ENCODE results near the gene CCDC66.
"Not testable (repeated sequence)": the region's sequence is repeated elsewhere in the genome, so short reads cannot be mapped to it uniquely, and the experiment has no call there.

Gene CCDC66

DNA sequence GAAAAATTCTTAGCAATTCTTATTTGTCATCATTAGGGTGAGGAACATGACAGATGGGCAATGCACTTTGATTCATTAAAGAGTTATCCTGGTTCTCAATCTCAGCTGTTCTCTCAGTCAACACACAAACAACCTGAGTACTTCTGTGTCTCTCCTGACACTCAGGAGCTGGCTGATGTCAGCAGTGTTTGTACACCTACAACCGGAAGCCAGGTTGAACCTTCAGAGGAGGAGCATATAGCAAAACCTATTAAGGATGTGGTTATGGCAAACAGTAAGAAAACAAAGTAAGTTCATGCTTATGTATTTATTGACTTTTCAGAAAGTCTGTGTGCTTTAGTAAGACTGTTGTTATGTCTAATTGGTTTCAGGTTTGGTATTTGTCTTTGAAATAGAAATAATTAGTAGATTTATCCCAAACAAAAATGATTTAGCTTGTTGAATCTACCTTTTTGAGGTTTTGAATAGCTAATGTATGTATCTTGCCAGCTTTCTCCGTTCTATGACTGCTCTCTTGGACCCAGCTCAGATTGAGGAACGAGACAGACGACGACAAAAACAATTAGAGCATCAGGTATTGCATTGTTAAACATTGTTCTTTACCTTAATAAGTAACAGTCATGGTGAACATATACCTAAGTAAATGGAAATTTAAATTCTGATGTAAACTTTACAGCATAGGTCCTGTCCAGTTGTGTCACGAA, 36.6 kb downstream of the CCDC66 start:
- no peak overlapping the region for H3K23ac ChIP-seq (ENCODE audit: low read length)
- no peak overlapping the region for H2AFZ ChIP-seq (ENCODE audit: insufficient read depth, low read length, poor library complexity)
- H2BK120ac ChIP-seq (ENCODE audit: insufficient read depth, low read length, poor library complexity): no peak overlapping the region
- H3K18ac ChIP-seq (ENCODE audit: low read length): no peak overlapping the region
- H3K4me2 ChIP-seq (ENCODE audit: low read length): no peak overlapping the region
- H4K12ac ChIP-seq (ENCODE audit: low read depth, low read length): no peak overlapping the region
- H3K27ac ChIP-seq (ENCODE audit: low read depth, low read length): no peak overlapping the region
- H3K27me3 ChIP-seq (ENCODE audit: insufficient read depth, low read length): no peaks in the 10 kb centered on the region
- H3K36me3 ChIP-seq (ENCODE audit: control insufficient read depth in 1 of 2, insufficient read depth in 2 of 2, low read length in 2 of 2): peaks cover 3 to 5% of the 10 kb centered on the region in 2 experiments
- WGBS (ENCODE audit: extremely low coverage, insufficient coverage, insufficient read length): no CpG with 5 or more reads among the region's 6 CpGs
- no peak overlapping the region for H4K91ac ChIP-seq (ENCODE audit: low read depth, low read length)
- H2BK5ac ChIP-seq (ENCODE audit: low read depth, low read length, poor library complexity): no peak overlapping the region
- peaks cover 7% of the 10 kb centered on the region for H3K79me1 ChIP-seq (ENCODE audit: low read length)
- no peak overlapping the region for H2AK5ac ChIP-seq (ENCODE audit: low read length)
- H3K4me1 ChIP-seq (ENCODE audit: control insufficient read depth in 1 of 2, insufficient read depth in 2 of 2, low read length in 2 of 2): peaks cover 8 to 9% of the 10 kb centered on the region in 2 experiments
- H3K4me3 ChIP-seq (ENCODE audit: low read depth, low read length): no peak overlapping the region
- peak overlapping the region; percentile 7 for H3K9ac ChIP-seq (ENCODE audit: low read length)
- no peak overlapping the region for H2BK12ac ChIP-seq (ENCODE audit: low read length)
- no peak overlapping the region for H3K14ac ChIP-seq (ENCODE audit: low read length)
- no peak overlapping the region for H4K8ac ChIP-seq (ENCODE audit: low read depth, low read length)
- no peak overlapping the region for H3K4ac ChIP-seq (ENCODE audit: low read depth, low read length)
- no peaks in the 10 kb centered on the region for H3K9me3 ChIP-seq (ENCODE audit: insufficient read depth, low read depth, low read length)
- DNase-seq: no peak
- no peaks in the 10 kb centered on the region for H3K79me2 ChIP-seq (ENCODE audit: control insufficient read depth, insufficient read depth, low read length, poor library complexity)

DNA sequence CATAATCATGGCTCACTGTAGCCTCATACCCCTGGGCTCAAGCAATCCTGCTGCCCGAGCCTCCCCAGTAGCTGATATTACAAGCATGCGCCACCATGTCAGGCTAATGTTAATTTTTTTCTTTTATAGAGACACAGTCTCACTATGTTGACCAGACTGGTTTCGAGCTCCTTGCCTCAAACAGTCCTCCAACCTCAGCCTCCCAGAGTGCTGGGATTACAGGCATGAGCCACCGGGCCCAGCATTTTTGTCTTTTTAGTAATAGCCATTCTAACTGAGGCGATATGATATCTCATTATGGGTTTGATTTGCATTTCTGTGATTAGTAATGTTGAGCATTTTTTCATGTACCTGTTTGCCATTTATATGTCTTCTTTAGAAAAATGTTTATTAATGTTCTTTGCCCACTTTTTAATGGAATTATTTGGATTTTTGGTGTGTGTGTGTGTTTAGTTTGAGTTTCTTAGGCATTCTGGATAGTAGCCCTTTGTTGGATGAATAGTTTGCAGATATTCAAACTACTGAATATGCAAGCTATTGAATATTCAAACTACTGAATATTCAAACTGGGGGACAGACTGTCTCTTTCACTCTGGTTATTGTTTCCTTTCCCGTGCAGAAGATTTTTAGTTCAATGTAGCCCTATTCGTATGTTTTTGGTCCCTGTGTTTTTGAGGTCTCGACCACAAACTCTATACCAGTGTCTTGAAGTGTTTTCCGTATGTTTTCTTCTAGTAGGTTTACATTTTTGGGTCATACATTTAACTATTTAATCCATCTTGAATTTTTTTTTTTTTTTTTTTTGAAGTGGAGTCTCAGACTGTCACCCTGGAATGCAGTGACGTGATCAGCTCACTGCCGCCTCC, 39.2 kb downstream of the CCDC66 start:
- Histone ChIP-seq H3K18ac (ENCODE audit: low read length) (no peak overlapping the region), H2AK5ac (ENCODE audit: low read length) (no peak overlapping the region), H3K79me2 (ENCODE audit: control insufficient read depth, insufficient read depth, low read length, poor library complexity) (no peaks in the 10 kb centered on the region), H4K8ac (ENCODE audit: low read depth, low read length) (no peak overlapping the region), H3K27me3 (ENCODE audit: insufficient read depth, low read length) (no peaks in the 10 kb centered on the region), H3K9me3 (ENCODE audit: insufficient read depth, low read depth, low read length) (no peaks in the 10 kb centered on the region), H3K4ac (ENCODE audit: low read depth, low read length) (no peak overlapping the region), H3K14ac (ENCODE audit: low read length) (no peak overlapping the region), H3K36me3 (ENCODE audit: control insufficient read depth in 1 of 2, insufficient read depth in 2 of 2, low read length in 2 of 2) (peaks cover 3 to 5% of the 10 kb centered on the region in 2 experiments), H3K9ac (ENCODE audit: low read length) (no peak overlapping the region), H3K4me2 (ENCODE audit: low read length) (no peak overlapping the region), H3K4me1 (ENCODE audit: control insufficient read depth in 1 of 2, insufficient read depth in 2 of 2, low read length in 2 of 2) (peaks cover 2 to 3% of the 10 kb centered on the region in 2 experiments), H2BK5ac (ENCODE audit: low read depth, low read length, poor library complexity) (no peak overlapping the region), H4K12ac (ENCODE audit: low read depth, low read length) (no peak overlapping the region), H3K27ac (ENCODE audit: low read depth, low read length) (no peak overlapping the region), H4K91ac (ENCODE audit: low read depth, low read length) (no peak overlapping the region), H3K4me3 (ENCODE audit: low read depth, low read length) (no peak overlapping the region), H3K79me1 (ENCODE audit: low read length) (no peaks in the 10 kb centered on the region), H3K23ac (ENCODE audit: low read length) (no peak overlapping the region), H2AFZ (ENCODE audit: insufficient read depth, low read length, poor library complexity) (no peak overlapping the region), H2BK120ac (ENCODE audit: insufficient read depth, low read length, poor library complexity) (no peak overlapping the region), H2BK12ac (ENCODE audit: low read length) (no peak overlapping the region)
- peak; percentile 76 to 83 for DNase-seq
- no CpG with 5 or more reads among the region's 11 CpGs for WGBS (ENCODE audit: extremely low coverage, insufficient coverage, insufficient read length)

DNA sequence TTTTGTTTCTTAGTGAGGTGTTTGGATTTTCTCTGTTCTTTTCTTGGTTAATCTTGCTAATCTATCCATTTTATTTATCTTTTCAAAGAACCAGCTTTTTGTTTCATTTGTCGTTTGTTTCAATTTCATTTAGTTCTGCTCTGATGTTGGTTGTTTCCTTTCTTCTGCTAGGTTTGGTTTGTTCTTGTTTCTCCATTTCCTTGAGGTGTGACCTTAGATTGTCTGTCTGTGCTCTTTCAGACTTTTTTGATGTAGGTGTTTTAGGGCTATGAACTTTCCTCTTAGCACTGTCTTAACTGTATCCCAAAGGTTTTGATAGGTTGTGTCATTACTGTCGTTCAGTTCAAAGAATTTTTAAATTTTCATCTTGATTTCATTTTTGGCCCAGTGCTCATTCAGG, 51.5 kb downstream of the CCDC66 start:
- H3K23ac ChIP-seq (ENCODE audit: low read length); H2BK12ac ChIP-seq (ENCODE audit: low read length); H3K4me2 ChIP-seq (ENCODE audit: low read length); H4K12ac ChIP-seq (ENCODE audit: low read depth, low read length); H3K9ac ChIP-seq (ENCODE audit: low read length); H3K27ac ChIP-seq (ENCODE audit: low read depth, low read length); H4K91ac ChIP-seq (ENCODE audit: low read depth, low read length); H2AK5ac ChIP-seq (ENCODE audit: low read length); H2BK120ac ChIP-seq (ENCODE audit: insufficient read depth, low read length, poor library complexity); H3K14ac ChIP-seq (ENCODE audit: low read length); H3K79me2 ChIP-seq (ENCODE audit: control insufficient read depth, insufficient read depth, low read length, poor library complexity); DNase-seq; H3K4me1 ChIP-seq (ENCODE audit: control insufficient read depth in 1 of 2, insufficient read depth in 2 of 2, low read length in 2 of 2); H2AFZ ChIP-seq (ENCODE audit: insufficient read depth, low read length, poor library complexity); H4K8ac ChIP-seq (ENCODE audit: low read depth, low read length); H3K27me3 ChIP-seq (ENCODE audit: insufficient read depth, low read length); H3K79me1 ChIP-seq (ENCODE audit: low read length); H3K18ac ChIP-seq (ENCODE audit: low read length); H3K9me3 ChIP-seq (ENCODE audit: insufficient read depth, low read depth, low read length); H2BK5ac ChIP-seq (ENCODE audit: low read depth, low read length, poor library complexity); H3K4me3 ChIP-seq (ENCODE audit: low read depth, low read length); H3K4ac ChIP-seq (ENCODE audit: low read depth, low read length): not testable (repeated sequence)
- peaks cover 17 to 20% of the 10 kb centered on the region in 2 experiments for H3K36me3 ChIP-seq (ENCODE audit: control insufficient read depth in 1 of 2, insufficient read depth in 2 of 2, low read length in 2 of 2)
- no CpG with 5 or more reads among the region's 2 CpGs for WGBS (ENCODE audit: extremely low coverage, insufficient coverage, insufficient read length)

DNA sequence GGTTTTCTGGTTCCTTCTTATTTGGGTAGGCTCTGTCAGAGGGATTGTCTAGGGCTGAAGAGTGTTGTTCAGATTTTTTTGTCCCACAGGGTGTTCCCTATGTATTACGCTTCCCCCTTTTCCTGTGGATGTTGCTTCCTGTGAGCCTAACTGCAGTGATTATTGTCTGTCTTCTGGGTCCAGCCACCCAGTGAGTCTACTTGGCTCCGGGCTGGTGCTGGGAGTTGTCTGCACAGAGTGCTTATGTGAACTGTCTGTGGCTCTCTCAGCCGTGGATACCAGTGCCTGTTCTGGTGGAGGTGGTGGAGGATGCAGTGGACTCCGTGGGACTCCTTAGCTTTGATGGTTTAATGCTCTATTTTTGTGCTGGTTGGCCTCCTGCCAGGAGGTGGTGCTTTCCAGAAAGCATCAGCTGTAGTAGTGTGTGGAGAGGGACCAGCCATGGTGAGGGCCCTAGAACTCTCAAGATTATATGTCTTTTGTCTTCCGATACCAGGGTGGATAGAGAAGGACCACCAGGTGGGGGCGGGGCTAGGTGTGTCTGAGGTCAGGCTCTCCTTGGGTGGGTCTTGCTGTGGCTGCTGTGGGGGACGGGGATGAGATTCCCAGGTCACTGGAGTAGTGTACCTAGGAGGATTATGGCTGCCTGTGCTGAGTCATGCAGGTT, 53.8 kb downstream of the CCDC66 start:
- no peak overlapping the region for H2AFZ ChIP-seq (ENCODE audit: insufficient read depth, low read length, poor library complexity)
- H3K14ac ChIP-seq (ENCODE audit: low read length): no peak overlapping the region
- no peak overlapping the region for H3K27ac ChIP-seq (ENCODE audit: low read depth, low read length)
- no peak overlapping the region for H2BK12ac ChIP-seq (ENCODE audit: low read length)
- H2BK5ac ChIP-seq (ENCODE audit: low read depth, low read length, poor library complexity): no peak overlapping the region
- no peak overlapping the region for H2BK120ac ChIP-seq (ENCODE audit: insufficient read depth, low read length, poor library complexity)
- no peak overlapping the region for H3K23ac ChIP-seq (ENCODE audit: low read length)
- peaks cover 4% of the 10 kb centered on the region for H3K9me3 ChIP-seq (ENCODE audit: insufficient read depth, low read depth, low read length)
- H3K36me3 ChIP-seq (ENCODE audit: control insufficient read depth in 1 of 2, insufficient read depth in 2 of 2, low read length in 2 of 2): peaks cover 16 to 18% of the 10 kb centered on the region in 2 experiments
- no peak overlapping the region for H3K4me3 ChIP-seq (ENCODE audit: low read depth, low read length)
- H3K18ac ChIP-seq (ENCODE audit: low read length): no peak overlapping the region
- no peak overlapping the region for H2AK5ac ChIP-seq (ENCODE audit: low read length)
- H3K27me3 ChIP-seq (ENCODE audit: insufficient read depth, low read length): no peaks in the 10 kb centered on the region
- no peaks in the 10 kb centered on the region for H3K4me1 ChIP-seq (ENCODE audit: control insufficient read depth in 1 of 2, insufficient read depth in 2 of 2, low read length in 2 of 2)
- no peak for DNase-seq
- H4K8ac ChIP-seq (ENCODE audit: low read depth, low read length): no peak overlapping the region
- H4K12ac ChIP-seq (ENCODE audit: low read depth, low read length): no peak overlapping the region
- no CpG with 5 or more reads among the region's 7 CpGs for WGBS (ENCODE audit: extremely low coverage, insufficient coverage, insufficient read length)
- peaks cover 2% of the 10 kb centered on the region for H3K79me2 ChIP-seq (ENCODE audit: control insufficient read depth, insufficient read depth, low read length, poor library complexity)
- no peak overlapping the region for H3K9ac ChIP-seq (ENCODE audit: low read length)
- H3K4ac ChIP-seq (ENCODE audit: low read depth, low read length): no peak overlapping the region
- H3K4me2 ChIP-seq (ENCODE audit: low read length): no peak overlapping the region
- no peaks in the 10 kb centered on the region for H3K79me1 ChIP-seq (ENCODE audit: low read length)
- H4K91ac ChIP-seq (ENCODE audit: low read depth, low read length): no peak overlapping the region
